Measurements from ENCODE around the gene CDK18.

CDK18 gene

DNA sequence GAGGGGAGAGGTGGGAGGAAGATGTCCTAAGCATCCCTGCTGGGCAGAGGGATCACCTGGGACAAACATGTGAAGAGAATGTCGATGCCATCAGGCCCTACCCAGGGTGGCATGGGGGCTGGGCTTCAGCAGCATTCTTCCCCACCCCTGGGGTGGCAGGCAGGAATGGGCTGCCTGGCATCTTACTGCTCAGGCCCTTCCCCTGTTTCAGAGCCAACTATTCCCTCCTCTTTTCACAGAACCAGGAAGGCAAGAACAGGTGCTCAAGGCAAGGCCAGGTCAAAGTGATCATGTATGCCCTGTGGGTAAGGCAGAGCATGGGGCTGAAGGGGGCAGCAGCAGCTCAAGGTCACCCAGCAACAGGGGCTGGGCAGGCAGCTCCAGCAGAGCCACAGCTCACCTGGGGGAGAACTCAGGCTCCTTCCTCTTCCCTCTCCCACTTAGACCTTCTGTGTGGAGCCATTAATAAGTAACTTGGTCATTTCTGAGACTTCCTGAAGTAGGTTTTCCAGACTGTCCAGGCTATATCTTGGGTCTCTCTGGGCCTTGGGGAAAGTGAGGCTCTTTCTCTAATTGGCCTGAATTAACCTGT is 70.9 kb downstream of the CDK18 start:
- FAIRE-seq: no peak

DNA sequence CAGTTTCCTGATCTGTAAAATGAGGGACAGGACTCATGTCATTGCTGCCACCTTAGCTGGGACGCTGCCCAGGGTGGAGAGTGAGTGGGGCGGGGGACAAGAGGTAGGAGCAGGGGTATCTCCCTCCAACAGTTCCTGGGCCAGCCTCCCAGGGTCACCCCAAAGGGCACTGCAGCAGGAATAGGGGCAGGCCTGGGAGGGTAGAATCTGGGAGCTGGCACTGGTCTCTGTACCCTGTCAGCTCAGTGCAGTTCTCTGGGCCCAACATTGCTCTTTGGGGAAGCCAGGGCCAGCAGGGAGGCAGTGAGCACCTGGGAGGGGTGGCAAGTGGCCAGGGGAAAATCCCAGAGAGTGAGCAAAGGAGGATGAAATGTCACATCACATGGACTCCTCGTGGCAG is 71.5 kb downstream of the CDK18 start:
- no peak for FAIRE-seq

DNA sequence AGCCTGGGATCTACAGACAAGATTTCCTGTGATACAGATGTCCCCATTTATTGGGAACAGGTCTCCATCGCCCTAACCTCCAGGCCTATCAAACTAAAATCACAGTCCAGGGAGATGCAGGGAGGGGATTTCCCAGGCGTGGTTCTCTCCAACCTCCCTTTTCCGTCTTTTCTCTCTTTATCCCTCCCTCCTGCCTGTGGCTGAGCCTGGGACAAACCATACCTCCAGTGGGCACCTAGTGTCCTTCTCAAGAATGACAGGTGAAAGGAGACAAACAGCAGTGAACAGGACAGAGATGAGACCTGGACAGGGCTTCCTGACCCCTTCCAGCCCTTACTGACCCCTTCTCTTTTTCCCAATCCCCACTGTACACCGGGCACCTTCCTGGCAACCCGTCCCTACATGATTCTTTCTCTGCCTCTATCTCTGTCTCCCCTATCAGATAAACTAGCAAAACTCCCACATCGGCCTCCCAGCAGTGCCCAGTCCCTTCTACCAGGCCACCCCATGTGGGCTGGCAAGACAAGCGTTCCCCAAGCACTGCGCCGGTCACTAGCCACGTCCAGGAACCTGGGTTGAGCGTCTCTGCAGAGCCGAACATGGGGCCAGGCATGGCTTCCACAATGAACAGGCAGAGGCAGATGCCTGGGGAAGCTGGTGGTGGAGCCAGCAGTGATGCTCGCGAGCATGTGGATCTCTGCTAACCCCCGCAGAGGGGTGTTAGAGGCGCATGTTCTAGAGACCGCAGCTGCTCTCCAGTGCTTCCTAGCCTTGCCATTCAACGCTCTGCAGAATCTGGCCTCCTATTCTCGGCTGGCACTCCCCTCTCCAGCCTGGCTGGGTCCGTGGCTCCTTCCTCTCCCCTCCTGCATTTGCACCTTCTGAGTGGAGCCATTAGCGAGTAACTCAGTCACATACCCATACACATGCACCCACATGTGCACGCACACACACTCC is 72.6 kb downstream of the CDK18 start:
- no peak for FAIRE-seq

DNA sequence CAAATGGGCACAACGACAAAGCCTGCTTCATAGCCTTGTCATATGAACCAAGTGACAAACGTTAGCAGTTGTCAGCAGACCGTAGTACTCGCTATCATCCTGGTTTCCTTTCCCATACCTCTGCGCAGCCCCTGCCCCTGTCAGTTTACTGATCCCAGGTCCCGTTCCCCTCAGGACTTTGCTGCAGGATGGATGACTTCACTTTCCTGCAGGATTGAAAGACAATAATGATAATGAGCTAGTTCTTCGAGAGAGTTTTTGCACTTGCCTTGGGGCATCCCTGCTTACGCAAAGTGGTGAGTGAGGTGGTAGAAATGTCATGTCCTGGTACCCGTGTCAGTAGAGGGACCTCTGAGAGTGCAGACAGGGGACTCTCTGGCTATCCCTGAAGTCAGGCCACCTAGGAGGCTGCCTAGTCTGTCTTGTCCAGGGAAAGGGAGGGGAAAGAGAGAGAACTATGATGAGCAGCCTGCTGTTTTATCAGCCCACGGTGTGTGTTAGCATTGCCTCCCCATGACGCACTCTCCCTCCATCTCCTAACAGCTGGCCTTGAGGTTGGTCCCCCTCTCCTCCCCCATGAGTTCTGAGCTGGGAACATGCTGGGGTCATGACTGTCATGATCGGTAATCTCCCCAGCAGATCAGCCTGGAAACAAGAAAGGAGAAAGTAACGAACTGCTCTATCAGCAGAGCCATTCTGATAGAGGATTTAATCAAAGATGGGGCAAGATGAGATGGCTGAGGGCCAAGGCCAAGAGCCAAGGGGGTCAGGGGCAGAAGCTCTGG is 73.6 kb downstream of the CDK18 start:
- FAIRE-seq: no peak

GRCh38 chr1:205578780-205579571 is 74.5 kb downstream of the CDK18 start:
- FAIRE-seq: no peak

- no peak for FAIRE-seq
Observed at GRCh38 chr1:205579711-205580110, 75.2 kb downstream of the CDK18 start.

- FAIRE-seq: no peak
Observed at GRCh38 chr1:205580140-205580922, 75.9 kb downstream of the CDK18 start.

GRCh38 chr1:205580923-205581180 is 76.4 kb downstream of the CDK18 start:
- no peak for FAIRE-seq

DNA sequence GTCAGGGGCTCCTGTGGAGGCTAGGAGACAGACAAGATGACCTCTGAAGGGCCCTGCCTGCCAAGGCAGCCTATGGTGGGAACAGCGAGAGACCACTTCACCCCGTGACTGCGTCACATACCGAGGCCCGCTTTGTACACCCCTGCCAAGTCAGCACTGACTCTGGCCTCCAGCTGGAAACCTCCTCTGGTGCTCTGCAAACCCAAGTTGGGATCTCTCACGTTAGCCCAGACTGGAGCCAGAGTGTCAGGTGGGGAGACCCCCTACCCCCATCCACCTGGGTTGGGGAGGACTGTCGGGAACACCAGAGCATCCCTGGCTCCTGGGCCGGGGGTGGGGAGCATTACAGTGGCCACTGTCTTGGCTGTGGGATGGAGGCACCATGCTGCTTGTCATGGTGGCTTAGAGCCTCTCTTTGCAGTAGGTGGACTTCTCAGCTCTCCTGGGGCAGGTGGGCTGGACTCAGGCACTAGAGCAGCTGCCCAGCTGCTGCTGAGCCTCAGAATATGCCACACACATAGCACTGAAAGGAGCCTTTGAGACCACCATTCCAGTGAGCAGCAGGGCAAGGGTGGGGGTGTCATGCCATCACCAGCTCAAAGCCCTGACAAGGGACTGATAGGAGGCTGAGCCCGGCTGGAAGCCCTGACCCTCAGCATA is 77.0 kb downstream of the CDK18 start:
- no peak for FAIRE-seq

GRCh38 chr1:205582046-205582445 is 77.6 kb downstream of the CDK18 start:
- no peak for FAIRE-seq
